Motor neuron (in vitro differentiated cells): ENCODE data around the gene ITPR2. TPM values are rescaled to one million over a fixed set of nuclear protein-coding genes. Genes with fewer than 3 reads are reported as not detected.
"Not testable (repeated sequence)": the region's sequence is repeated elsewhere in the genome, so short reads cannot be mapped to it uniquely, and the experiment has no call there.

ENCODE experiments used
- ATAC-seq, 8 experiments: fragments of 200-7000 bp; cut with Tn5 transposase; replicated peaks in 6 of 8; 2 replicates each; pipeline ENCODE4 v1.8.0; 2021; ENCODE audit warnings: mild to moderate bottlenecking in 8 of 8, moderate library complexity in 8 of 8
- H3K27ac ChIP-seq, 2 donors: fragments of 250-450 bp; sonication (Bioruptor Pico); 2 replicates each; pipeline ENCODE4 v1.9.0; 2021; ENCODE audit warnings: antibody characterized with exemption in 2 of 2, mild to moderate bottlenecking in 2 of 2, moderate library complexity in 1 of 2
- H3K4me1 ChIP-seq, 2 donors: fragments of 250-450 bp; sonication (Bioruptor Pico); replicated peaks in 1 of 2; 2 replicates each; pipeline ENCODE4 v1.6.1; 2021; ENCODE audit warnings: antibody characterized with exemption in 2 of 2, mild to moderate bottlenecking in 2 of 2, moderate library complexity in 1 of 2
- H3K4me3 ChIP-seq, 5 donors: fragments of 250-450 bp; sonication (Bioruptor Pico); 2 replicates each; pipeline ENCODE4 v1.9.0; 2021; ENCODE audit warnings: antibody characterized with exemption in 5 of 5, mild to moderate bottlenecking in 5 of 5, moderate library complexity in 4 of 5
- WGBS, 10 experiments: fragments of 450-650 bp; shearing (Covaris generic); methylation state at CpG; one replicate each; pipeline ENCODE4 v1.0.0; 2022; 5-methylcytosine and 5-hydroxymethylcytosine counted together
- in situ Hi-C, 9 experiments: fragments of 400-800 bp; cut with MboI; loops; one replicate each; pipeline ENCODE4 v1.15.0; 2021; ENCODE audit warnings: low sequenced_read_pairs in 9 of 9, low pct_unique_long_range_greater_than_20kb in 2 of 9; ENCODE audit not compliant: unreplicated experiment in 9 of 9
- total RNA-seq, 8 experiments: library from RNA; unstranded; fragments of 300-600 nt; gene quantifications; 2 replicates each; pipeline versions ENCODE4 v1.2.3 to v1.2.4, GENCODE V29; 2022

ITPR2 gene
- total RNA-seq, 8 experiments from 2014 or later, result 0.27 to 51.5 (median 11.5) TPM

DNA sequence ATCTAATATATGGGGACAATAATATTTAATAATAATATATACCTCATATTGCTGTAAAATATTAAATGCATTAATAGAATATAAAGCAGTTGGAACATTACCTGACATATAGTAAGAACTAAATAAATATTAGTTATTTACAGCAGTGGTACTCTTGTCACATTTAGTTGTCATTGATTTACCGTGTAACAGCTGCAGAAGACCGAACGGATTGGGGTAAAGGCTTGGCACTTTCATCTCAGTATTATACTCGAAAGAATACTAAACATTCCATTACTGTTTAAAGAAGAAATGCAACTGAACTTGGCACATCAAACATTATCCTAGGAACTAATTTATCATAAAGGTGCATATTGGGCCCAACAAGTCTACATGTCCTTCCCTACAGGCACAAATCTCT is 61.1 kb downstream of the ITPR2 start:
- ATAC-seq, result no peak
- 65 to 100% (median 95%) methylated on average over 1 to 4 of the region's 4 CpGs; no CpG with 5 or more reads in 1 of the 10 experiments for WGBS, 10 experiments
- Histone ChIP-seq H3K4me1 (no peaks in the 10 kb centered on the region), H3K27ac (no peak overlapping the region), H3K4me3 (no peak overlapping the region)
- in situ Hi-C loops, result no loop called here

DNA sequence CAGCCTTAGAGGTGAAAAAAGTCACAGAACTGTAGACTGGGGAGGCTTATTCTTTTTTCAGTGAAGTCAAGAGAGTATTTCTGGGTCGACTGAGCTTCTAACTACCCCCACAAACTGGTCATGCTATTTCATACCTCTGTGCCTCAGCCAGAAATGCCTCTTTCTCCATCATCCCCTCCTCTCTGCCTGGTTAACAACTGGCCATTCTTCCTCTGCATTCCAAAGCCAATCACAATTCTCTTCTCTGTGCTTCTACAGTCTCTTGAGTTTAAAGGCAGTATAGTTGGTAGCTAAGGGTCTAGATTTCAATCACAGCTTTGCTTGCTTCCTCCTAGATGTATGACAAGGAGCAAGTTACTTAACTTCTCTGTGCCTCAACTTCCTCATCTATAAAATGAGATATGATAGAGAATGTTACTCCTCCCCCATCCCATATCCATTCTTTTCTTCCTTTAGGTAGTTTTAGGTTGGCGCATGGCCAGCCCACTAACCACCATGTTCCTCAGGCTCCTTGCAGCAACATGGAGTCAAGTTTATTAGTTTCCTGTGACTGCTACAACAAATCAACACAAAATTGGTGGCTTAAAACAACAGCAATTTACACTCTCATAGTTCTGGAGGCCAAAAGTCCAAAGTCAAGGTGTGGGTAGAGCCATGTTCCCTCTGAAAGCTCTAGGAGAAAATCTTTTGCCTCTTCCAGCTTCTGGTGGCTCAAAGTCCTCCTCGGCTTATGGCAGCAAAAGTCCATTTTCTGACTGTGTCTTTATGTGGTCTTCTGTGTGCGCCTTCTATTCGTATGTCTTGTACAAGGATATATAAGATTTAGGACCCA is 62.5 kb downstream of the ITPR2 start:
- in situ Hi-C loops, result no loop called here
- H3K4me3 ChIP-seq, result no peak overlapping the region
- H3K4me1 ChIP-seq, result no peaks in the 10 kb centered on the region
- WGBS, 10 experiments, result 60 to 93% (median 79%) methylated on average over 1 to 5 of the region's 5 CpGs
- ATAC-seq, result no peak
- H3K27ac ChIP-seq, result no peak overlapping the region

DNA sequence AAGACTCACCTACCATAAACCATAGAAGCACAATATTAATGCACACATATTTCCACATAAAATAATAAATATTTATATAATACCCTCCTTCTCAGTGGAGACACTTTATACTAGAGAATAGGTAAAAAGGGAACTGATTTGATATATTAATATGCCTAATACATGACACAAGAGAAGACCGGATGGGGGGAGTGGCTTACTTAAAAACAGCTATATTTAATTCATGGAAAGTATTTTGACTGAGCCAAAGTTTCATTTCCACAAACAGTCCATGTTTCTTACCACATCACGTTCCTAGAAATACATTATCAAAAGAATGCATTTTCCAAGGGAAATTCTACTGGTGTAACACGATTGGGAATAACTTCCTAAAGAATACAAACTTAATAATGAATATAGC is 63.4 kb downstream of the ITPR2 start:
- in situ Hi-C loops, result no loop called here
- ATAC-seq, result no peak
- Histone ChIP-seq H3K4me3 (no peak overlapping the region), H3K27ac (no peak overlapping the region), H3K4me1 (no peaks in the 10 kb centered on the region)
- 33 to 100% (median 56%) methylated on average over 1 to 3 of the region's 3 CpGs; no CpG with 5 or more reads in 1 of the 10 experiments for WGBS, 10 experiments

DNA sequence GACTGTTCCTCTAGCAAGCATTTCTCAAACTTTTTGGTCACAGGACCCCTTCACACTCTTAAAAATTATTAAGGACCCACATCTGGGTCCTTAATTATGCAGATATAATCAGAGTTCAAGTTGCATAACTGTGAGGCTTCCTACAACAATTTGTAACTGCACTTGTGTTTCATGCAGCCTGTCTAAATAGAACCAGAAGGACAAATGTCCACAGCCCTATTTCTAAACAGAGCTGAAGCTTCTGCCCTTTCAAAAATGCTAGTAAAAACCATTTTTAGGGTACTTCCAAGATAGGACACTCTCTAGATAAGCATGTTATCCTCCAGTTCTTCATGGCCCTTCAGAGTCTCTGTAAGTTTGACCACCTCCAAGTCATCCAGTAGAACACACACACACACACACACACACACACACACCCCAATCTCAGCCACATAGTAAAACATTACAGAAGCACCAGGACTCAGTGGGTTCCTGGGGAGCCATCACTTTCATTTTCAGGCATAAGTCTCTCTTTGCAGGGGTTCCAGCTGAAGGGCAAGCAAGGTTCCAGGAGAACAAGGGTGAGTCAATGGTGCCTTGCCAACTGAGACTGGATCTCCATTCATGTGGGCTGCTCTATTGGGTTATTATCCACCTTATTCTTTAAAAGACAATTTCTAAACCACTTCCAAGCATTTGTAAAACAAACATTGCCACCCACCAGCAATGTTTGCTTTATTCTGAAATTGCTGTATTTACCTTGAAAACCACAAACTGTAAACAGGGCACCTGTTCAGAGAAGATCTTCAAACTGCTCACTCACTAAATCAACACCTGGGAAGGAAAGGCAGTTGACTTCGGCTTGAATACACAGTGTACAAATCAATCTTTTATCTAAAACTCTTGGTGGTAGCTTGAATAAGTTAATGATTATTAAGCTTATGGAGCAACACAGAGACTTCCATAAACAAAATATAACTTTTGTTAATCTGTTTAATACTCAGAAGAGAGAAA is 64.1 kb downstream of the ITPR2 start:
- no peak for ATAC-seq
- Histone ChIP-seq H3K27ac (no peak overlapping the region), H3K4me3 (no peak overlapping the region), H3K4me1 (no peaks in the 10 kb centered on the region)
- in situ Hi-C loops, result no loop called here
- WGBS, 10 experiments, result 50 to 100% (median 90%) methylated on average over 1 of the region's 1 CpG; no CpG with 5 or more reads in 6 of the 10 experiments

DNA sequence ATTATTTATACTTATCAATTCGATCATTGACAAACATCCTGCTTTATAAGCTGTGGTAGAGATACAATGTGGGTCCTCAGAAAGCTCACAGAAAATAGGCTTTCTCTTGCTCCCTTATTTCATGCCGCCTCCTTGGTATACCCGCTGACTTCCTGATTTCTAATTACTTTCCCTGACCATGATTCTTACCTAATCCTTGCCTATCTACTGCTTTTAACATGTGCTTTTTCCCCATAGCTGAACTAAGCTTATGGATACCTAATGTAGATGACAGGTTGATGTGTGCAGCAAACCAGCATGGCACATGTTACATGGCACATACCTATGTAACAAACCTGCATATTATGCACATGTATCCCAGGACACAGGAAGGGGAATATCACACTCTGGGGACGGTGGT is 65.1 kb downstream of the ITPR2 start:
- H3K27ac ChIP-seq, result no peak overlapping the region
- ATAC-seq, result no peak
- 78 to 100% (median 92%) methylated on average over 1 to 3 of the region's 4 CpGs; no CpG with 5 or more reads in 1 of the 10 experiments for WGBS, 10 experiments
- H3K4me3 ChIP-seq, result no peak overlapping the region
- H3K4me1 ChIP-seq, result no peaks in the 10 kb centered on the region
- in situ Hi-C loops, result no loop called here

DNA sequence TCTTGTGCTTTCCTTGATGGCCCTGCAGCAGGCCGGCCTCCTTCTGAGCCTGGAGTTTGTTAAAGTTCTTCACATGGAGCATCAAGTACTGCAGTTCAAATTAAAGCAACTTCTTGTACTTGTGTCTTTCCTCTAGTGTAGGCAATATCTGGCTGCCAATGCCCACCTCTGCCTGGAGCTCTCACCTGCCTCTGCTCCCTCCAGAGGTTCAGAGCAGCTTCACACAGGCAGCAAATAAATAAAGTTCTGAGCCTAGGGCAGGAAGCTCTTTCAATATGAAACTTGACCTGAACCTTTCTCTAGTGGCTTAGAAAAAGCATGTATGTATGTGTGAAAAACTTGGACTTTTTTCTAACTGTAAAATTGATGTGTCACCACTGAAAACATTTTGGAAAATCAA is 65.9 kb downstream of the ITPR2 start:
- ATAC-seq, result no peak
- 60 to 100% (median 100%) methylated on average over 1 of the region's 1 CpG; no CpG with 5 or more reads in 1 of the 10 experiments for WGBS, 10 experiments
- no peaks in the 10 kb centered on the region for H3K4me1 ChIP-seq
- in situ Hi-C loops, result no loop called here
- H3K4me3 ChIP-seq, result no peak overlapping the region
- H3K27ac ChIP-seq, result no peak overlapping the region

DNA sequence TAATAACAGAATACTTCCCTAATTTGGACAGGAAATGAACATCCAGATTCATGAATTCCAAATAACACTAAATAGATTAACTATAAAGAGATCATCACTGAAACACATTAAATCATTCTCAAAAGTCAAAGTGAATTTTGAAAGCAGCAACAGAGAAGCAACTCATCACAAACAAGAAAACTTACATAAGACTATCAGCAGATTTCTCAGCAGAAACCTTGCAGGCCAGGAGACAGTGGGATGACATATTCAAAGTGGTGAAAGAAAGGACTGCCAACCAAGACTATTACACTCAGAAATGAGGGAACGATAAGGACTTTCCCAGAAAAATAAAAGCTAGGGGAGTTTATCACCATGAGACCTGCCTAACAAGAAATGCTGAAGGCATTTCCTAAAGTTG is 70.8 kb downstream of the ITPR2 start:
- in situ Hi-C loops, result no loop called here
- ATAC-seq, result no peak
- WGBS, 10 experiments, result 86 to 100% (median 100%) methylated on average over 1 of the region's 1 CpG; no CpG with 5 or more reads in 6 of the 10 experiments
- Histone ChIP-seq H3K27ac (no peak overlapping the region), H3K4me3 (no peak overlapping the region), H3K4me1 (no peaks in the 10 kb centered on the region)

DNA sequence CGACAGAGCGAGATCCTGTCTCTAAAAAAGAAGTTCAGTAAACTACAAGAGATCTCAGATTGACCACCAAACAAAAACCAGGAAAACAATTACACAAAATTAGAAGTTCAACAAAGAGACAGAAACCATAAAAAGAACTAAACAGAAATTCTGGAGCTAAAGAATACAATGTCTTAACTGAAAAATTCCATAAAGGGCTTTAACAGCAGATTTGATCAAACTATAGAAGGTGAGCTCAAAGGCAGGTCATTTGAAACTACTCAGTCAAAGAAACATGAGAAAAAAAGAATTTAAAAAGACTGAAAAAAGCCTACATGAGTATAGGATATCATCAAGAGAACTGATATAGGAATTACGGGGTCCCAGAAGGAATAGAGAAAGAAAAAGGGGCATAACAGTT is 71.2 kb downstream of the ITPR2 start:
- no peak for ATAC-seq
- WGBS, 10 experiments, result 85 to 100% (median 93%) methylated on average over 2 to 3 of the region's 3 CpGs
- Histone ChIP-seq H3K27ac (no peak overlapping the region), H3K4me3 (no peak overlapping the region), H3K4me1 (no peaks in the 10 kb centered on the region)
- in situ Hi-C loops, result no loop called here

DNA sequence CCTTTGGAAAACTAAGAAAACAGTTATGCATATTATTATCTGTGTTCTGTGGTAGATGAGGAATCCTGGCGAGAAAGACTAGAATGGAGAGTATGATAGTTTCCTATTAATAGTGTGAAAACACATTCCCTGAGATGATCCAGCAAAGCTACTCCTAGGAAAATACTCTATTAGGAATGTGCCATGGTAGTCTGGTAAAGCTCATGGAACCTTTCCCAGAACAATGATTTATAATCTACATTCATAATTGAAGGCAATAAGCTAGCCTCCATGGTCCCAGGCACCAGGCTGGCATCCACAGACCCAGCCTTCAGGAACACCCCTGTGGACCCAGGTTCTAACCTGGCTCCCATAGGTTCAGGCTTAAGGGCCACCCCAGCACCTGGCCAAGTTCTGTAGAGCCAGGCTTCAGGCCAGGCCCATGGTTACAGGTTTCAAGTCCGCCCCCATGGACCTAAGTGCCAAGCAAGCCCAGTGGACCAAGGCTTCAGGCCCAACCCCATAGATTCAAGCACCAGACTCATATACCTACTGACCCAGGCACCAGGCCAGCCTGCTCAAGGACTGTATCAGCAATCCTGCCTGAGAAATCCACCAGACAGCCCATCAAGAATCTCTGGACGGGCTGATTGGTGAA is 72.2 kb downstream of the ITPR2 start:
- H3K4me3 ChIP-seq, result no peak overlapping the region
- WGBS, 10 experiments, result 50 to 100% (median 86%) methylated on average over 1 to 2 of the region's 3 CpGs; no CpG with 5 or more reads in 3 of the 10 experiments

DNA sequence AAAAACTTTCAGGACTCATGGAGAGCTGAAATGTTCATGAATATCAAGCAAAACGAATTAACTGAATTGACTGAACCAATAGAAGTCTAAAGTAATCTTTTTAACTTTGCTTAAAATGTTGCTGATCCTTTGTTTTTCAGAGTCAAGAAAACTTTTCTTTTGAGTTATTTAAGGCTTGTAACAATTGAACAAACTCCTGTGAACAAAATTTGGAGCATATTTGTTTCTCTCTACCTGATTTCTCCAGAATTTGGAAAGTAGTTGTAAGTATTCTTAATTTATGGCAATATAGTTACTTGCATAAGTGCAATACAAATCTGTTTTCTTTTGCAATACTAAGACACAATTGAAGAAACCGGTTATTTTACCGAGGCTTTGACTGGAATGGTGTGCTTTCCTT is 77.6 kb downstream of the ITPR2 start:
- H3K27ac ChIP-seq, H3K4me1 ChIP-seq, in situ Hi-C loops, H3K4me3 ChIP-seq, ATAC-seq: not testable (repeated sequence)
- 55 to 94% (median 83%) methylated on average over 1 to 3 of the region's 3 CpGs for WGBS, 10 experiments

More for the DNA sequence above, 72.2 kb downstream of the ITPR2 start:
- Histone ChIP-seq H3K4me1 (no peaks in the 10 kb centered on the region), H3K27ac (no peak overlapping the region)
- no peak for ATAC-seq
- in situ Hi-C loops, result no loop called here

DNA sequence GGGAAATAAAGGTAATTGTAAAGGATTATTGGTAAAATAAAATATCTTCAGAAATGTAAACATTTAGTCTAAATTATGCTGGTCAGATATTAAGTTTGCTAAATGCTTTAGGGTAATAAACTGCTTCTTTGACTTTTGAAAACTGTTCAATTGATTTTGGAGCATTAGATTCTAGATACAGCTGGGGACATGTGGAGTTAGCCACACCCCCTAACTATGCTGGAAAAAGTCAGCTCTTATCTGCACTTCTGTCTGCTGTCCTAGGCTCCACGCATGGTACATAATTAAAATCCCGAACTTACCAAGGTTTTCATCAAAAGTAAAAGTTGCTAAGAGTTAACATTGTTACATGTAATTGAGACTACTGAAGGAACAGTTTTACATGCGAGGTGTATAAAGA is 78.8 kb downstream of the ITPR2 start:
- Histone ChIP-seq H3K4me1 (no peaks in the 10 kb centered on the region), H3K4me3 (no peak overlapping the region), H3K27ac (no peak overlapping the region)
- WGBS, 10 experiments, result 62 to 100% (median 94%) methylated on average over 1 to 3 of the region's 3 CpGs
- in situ Hi-C loops, result no loop called here
- no peak for ATAC-seq

DNA sequence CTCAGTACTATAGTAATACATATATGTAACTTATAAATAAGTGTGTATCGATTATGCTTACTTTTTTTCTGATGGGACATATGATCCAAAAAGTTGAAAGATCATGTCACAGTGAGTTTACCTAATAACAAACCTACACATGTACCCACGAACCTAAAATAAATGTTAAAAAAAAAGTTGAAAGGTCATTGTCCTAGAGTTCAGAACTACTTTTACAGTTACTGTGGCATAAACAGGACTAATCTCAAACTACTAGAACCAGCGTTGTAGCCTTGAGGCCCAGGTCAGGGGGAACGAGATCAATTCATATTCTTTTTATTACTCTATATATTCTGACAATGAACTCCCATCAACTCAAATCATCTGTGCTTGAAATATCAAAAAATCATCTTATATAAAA is 81.8 kb downstream of the ITPR2 start:
- Histone ChIP-seq H3K4me3 (no peak overlapping the region), H3K27ac (no peak overlapping the region), H3K4me1 (no peaks in the 10 kb centered on the region)
- in situ Hi-C loops, result no loop called here
- no peak for ATAC-seq
- 81 to 96% (median 88%) methylated on average over 1 to 4 of the region's 4 CpGs; no CpG with 5 or more reads in 1 of the 10 experiments for WGBS, 10 experiments
